Measurements from ENCODE around the gene BEST4. TPM values are rescaled to one million over a fixed set of nuclear protein-coding genes. Genes with fewer than 3 reads are reported as not detected.

The BEST4 gene
- total and polyA plus RNA-seq, 2 donors (not counting 1 experiment from before 2014, with no cell fraction given), result 0.30 to 1.3 TPM

- CTCF ChIA-PET, result interaction anchor here (0.8 to 6.7 kb wide), 10 partner anchors 11 to 483 kb away, joined by 3 to 70 read pairs (median 4); partner anchors contain the start of genes BTBD19, HECTD3, PLK3 and RNU5D-1
- no peaks in the 10 kb centered on the region for H3K27me3 ChIP-seq (replicated peaks in 1 of 4; ENCODE audit: control extremely low read depth in 1 of 4, control insufficient read depth in 3 of 4, insufficient read depth in 4 of 4, low read length in 3 of 4)
These were observed 32.6 kb upstream of the BEST4 start for GRCh38 chr1:44820328-44821239.

More at GRCh38 chr1:44820328-44821239, 32.6 kb upstream of the BEST4 start:
- no peaks in the 10 kb centered on the region for H3K9me3 Mint-ChIP-seq (ENCODE audit: insufficient read depth)
- peak overlapping the region; percentile 100 for H3K27ac Mint-ChIP-seq
- ATAC-seq (ENCODE audit: low read depth) (no peak), DNase-seq (no peak)
- POLR2A ChIA-PET, result interaction anchor here (0.5 to 5.2 kb wide), 10 partner anchors 12 to 483 kb away, joined by 3 to 61 read pairs (median 10); partner anchors contain the start of genes BEST4, BTBD19, DYNLT4 and EIF2B3
- peak overlapping the region; percentile 93 for H3K4me3 Mint-ChIP-seq
- H3K4me1 Mint-ChIP-seq, result peaks cover 29% of the 10 kb centered on the region
- Histone ChIP-seq H3K4me1 (ENCODE audit: control insufficient read depth in 2 of 2, insufficient read depth in 2 of 2, low read length in 2 of 2) (peaks cover 13 to 20% of the 10 kb centered on the region in 2 donors), H4K20me1 (ENCODE audit: control insufficient read depth, insufficient read depth, low read length, poor library complexity, severe bottlenecking) (no peaks in the 10 kb centered on the region), H3K9ac (ENCODE audit: low read length) (peak overlapping the region; percentile 92), H3K4me3 (ENCODE audit: control extremely low read depth in 1 of 5, extremely low read depth in 1 of 5, insufficient read depth in 1 of 5, low read depth in 2 of 5, low read length in 4 of 5) (peak overlapping the region; percentile 56 to 80 (median 66)), H3K9me3 (ENCODE audit: control extremely low read depth in 1 of 3, control insufficient read depth in 2 of 3, insufficient read depth in 1 of 3, low read length in 2 of 3) (no peaks in the 10 kb centered on the region), H3K79me2 (ENCODE audit: control insufficient read depth, insufficient read depth, low read length) (no peaks in the 10 kb centered on the region), H3K36me3 (replicated peaks in 1 of 2; ENCODE audit: control extremely low read depth in 1 of 2, control insufficient read depth in 1 of 2, extremely low read depth in 1 of 2, insufficient read depth in 2 of 2, low read length in 1 of 2) (no peaks in the 10 kb centered on the region), H3K27ac (ENCODE audit: low read length in 2 of 2) (peak overlapping the region; percentile 99 to 100), H3K4me2 (replicated peaks; ENCODE audit: low read depth, low read length, poor library complexity, severe bottlenecking) (peak overlapping the region; percentile 88), H2AFZ (ENCODE audit: insufficient read depth, low read depth, low read length, poor library complexity, severe bottlenecking) (peak overlapping the region; percentile 87)
- TF ChIP-seq EZH2 (IDR thresholded peaks at IDR 0.05; ENCODE audit: borderline replicate concordance, insufficient read depth, low read depth, low read length, poor library complexity, severe bottlenecking) (no peak), CTCF (IDR thresholded peaks at IDR 0.05) (no peak)
- no peaks in the 10 kb centered on the region for H3K27me3 Mint-ChIP-seq
- intact Hi-C loops (cut with micrococcal nuclease), result loop anchor here (1.0 kb wide), 2 partner anchors 16 to 45 kb away; partner anchors contain the start of gene RPS8
- WGBS (ENCODE audit: insufficient coverage), result 17% methylated on average over 22 of the region's 25 CpGs
